ENCODE results near the gene CFAP53.

Gene CFAP53

DNA sequence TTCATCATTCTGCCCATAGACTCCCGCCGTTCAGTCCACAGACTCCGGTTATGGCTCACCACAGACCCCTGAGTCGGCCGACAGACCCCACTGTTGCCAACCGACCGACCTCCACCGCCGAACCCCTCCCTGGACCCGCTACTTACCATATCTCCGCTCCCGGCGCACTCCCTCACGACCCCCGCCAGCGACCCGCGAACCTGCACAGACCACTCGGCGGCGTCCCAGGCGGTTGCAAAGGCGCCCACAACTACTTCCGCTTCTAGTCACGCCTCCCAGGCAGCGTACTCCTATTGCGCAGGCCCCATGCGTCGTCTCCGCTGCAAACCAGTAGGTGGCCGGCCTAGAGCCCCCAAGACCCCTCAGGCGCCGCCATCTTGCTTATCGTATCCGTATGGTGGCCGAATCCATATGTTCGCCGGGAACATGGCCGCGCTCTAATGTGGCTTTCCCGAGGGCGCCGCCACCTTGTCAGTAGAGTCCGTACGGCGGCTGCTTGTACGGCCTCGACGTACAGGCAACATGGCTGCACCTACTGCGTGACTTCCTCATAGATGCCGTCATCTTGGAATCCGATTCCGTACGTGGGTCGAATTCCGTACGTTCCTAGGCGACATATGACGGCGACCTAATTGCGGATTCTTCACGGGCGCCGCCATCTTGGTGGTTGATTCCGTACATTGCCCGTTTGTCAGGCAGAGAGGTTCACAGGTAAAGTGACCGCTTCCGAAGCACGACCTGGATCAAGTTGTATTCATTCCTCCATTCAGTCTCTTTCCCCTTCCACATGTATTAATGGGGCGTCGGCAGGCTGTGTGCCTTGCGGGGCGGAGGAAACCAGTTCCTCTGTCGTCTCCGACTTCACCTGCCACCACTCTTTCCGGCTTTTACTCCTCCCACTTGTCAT, 21.4 kb upstream of the CFAP53 start, which contains the start of gene CXXC1:
CXXC1 (minus strand) TSS at position 252 of the 907 bp plus-strand sequence; CDS start at position 149, 103 bp downstream.
- Histone ChIP-seq H3K9ac (ENCODE audit: low read depth in 1 of 2, low read length in 2 of 2) (peak within 1 kb of the TSS; percentile 92 to 93), H3K4me1 (ENCODE audit: control insufficient read depth in 1 of 2, insufficient read depth in 2 of 2, low read length in 2 of 2) (peaks cover 10% of the 10 kb centered on the region in 2 donors), H3K36me3 (ENCODE audit: control insufficient read depth in 1 of 2, insufficient read depth in 2 of 2, low read length in 2 of 2) (peaks cover 13 to 33% of the 10 kb centered on the region in 2 donors), H3K27ac (ENCODE audit: low read depth, low read length) (peak within 1 kb of the TSS; percentile 41), H3K9me3 (ENCODE audit: control insufficient read depth in 1 of 2, low read length in 2 of 2) (no peaks in the 10 kb centered on the region), H3K4me3 (ENCODE audit: low read depth in 1 of 2, low read length in 2 of 2) (peak within 1 kb of the TSS; percentile 87 to 97), H3K27me3 (ENCODE audit: control insufficient read depth in 1 of 2, insufficient read depth in 2 of 2, low read length in 2 of 2) (no peaks in the 10 kb centered on the region)

DNA sequence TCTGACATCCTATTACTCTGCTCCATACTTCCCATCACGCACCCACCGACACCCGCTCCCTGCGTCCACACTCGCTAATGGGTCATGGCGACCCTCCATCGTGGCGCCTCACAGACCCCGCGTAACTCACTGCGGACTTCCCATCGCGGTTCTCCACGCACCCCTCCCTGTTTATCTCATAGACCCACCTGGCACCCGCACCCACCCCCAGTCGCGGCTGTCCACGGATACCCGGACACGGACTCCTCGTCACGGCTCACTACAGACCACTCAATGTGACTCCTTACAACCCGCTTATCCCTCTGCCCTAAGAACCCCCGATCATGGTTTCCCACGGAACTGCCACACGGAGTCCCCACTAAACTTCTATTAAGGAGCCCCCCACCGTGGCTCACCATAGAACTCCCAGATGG, 20.7 kb upstream of the CFAP53 start:
- peaks cover 13 to 14% of the 10 kb centered on the region in 2 donors for H3K4me1 ChIP-seq (ENCODE audit: control insufficient read depth in 1 of 2, insufficient read depth in 2 of 2, low read length in 2 of 2)
- no peak overlapping the region for H3K27ac ChIP-seq (ENCODE audit: low read depth, low read length)

DNA sequence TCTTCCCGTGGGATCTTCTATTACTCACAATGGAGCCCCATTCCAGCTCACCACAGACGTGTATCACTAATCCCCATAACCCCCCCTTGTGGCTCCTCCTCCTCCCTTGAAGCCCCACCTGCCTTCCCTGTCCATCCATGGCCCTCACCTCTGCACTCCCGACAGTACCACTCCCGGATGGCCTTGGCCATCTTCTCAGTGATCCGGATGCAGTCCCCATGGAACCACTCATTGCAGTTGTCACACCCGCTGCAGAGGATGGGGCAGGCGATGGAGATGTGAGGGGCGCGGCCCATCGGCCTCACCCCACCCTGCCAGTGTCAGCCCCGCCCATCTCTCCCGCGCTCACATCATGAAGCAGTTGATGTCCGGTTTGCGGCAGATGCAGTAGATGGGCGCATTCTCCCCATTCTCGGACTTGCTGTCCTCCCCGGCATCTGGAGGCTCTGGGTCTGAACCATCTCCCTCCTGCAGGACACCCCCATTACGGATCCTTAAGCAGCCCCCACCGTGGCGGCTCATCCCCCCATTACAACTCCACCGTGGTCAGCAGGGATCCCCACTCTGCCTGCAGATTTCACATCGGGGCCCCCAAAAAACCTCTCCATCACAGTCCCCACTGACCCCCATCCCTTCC, 20.2 kb upstream of the CFAP53 start:
- Histone ChIP-seq H3K9ac (ENCODE audit: low read depth in 1 of 2, low read length in 2 of 2) (peak overlapping the region; percentile 92 to 93), H3K27ac (ENCODE audit: low read depth, low read length) (no peak overlapping the region), H3K36me3 (ENCODE audit: control insufficient read depth in 1 of 2, insufficient read depth in 2 of 2, low read length in 2 of 2) (peaks cover 13 to 37% of the 10 kb centered on the region in 2 donors), H3K4me3 (ENCODE audit: low read depth in 1 of 2, low read length in 2 of 2) (peak overlapping the region; percentile 87 to 97), H3K4me1 (ENCODE audit: control insufficient read depth in 1 of 2, insufficient read depth in 2 of 2, low read length in 2 of 2) (peaks cover 16 to 17% of the 10 kb centered on the region in 2 donors), H3K9me3 (ENCODE audit: control insufficient read depth in 1 of 2, low read length in 2 of 2) (no peaks in the 10 kb centered on the region), H3K27me3 (ENCODE audit: control insufficient read depth in 1 of 2, insufficient read depth in 2 of 2, low read length in 2 of 2) (no peaks in the 10 kb centered on the region)

More for the DNA sequence above, 20.7 kb upstream of the CFAP53 start:
- peak overlapping the region; percentile 87 to 97 for H3K4me3 ChIP-seq (ENCODE audit: low read depth in 1 of 2, low read length in 2 of 2)
- H3K27me3 ChIP-seq (ENCODE audit: control insufficient read depth in 1 of 2, insufficient read depth in 2 of 2, low read length in 2 of 2) = no peaks in the 10 kb centered on the region
- peaks cover 13 to 37% of the 10 kb centered on the region in 2 donors for H3K36me3 ChIP-seq (ENCODE audit: control insufficient read depth in 1 of 2, insufficient read depth in 2 of 2, low read length in 2 of 2)
- H3K9me3 ChIP-seq (ENCODE audit: control insufficient read depth in 1 of 2, low read length in 2 of 2) = no peaks in the 10 kb centered on the region
- H3K9ac ChIP-seq (ENCODE audit: low read depth in 1 of 2, low read length in 2 of 2) = peak overlapping the region; percentile 92 to 93

DNA sequence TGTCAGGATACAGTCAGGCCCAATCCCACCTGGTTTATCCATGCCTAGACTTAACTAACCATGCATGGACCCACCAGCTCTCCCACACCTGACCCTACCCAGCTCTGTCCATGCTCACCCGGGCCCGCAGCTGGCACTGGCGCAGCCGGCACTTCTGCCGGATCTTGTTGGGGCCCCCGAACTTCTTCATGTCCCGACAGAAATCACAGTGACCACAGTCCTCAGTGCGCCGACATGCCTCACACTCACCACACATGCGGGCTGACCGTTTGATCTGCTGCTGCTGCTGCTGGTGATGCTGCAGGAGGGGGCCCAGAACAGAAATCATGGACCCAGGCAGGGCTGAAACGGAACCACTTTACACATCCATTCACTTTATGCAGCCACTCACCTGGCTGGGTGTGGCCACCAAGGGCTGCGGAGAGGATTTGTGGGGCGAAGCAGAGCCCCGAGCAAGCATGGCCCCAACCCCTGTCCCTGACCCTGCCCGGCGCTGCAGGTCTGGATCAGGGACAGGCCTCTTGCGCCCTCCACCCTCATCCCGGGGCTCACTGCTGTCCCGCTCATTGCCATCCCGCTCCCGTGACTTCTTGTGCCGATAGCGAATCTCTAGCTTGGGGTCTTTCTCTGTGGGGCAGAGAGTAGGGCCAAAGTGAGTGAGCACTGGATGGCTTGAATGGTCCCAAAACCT, 19.5 kb upstream of the CFAP53 start:
- Histone ChIP-seq H3K4me1 (ENCODE audit: control insufficient read depth in 1 of 2, insufficient read depth in 2 of 2, low read length in 2 of 2) (peaks cover 17 to 18% of the 10 kb centered on the region in 2 donors), H3K9me3 (ENCODE audit: control insufficient read depth in 1 of 2, low read length in 2 of 2) (no peaks in the 10 kb centered on the region), H3K4me3 (ENCODE audit: low read depth in 1 of 2, low read length in 2 of 2) (no peak overlapping the region), H3K36me3 (ENCODE audit: control insufficient read depth in 1 of 2, insufficient read depth in 2 of 2, low read length in 2 of 2) (peaks cover 13 to 37% of the 10 kb centered on the region in 2 donors), H3K9ac (ENCODE audit: low read depth in 1 of 2, low read length in 2 of 2) (peak overlapping the region in 1 of 2 donors; percentile 93), H3K27ac (ENCODE audit: low read depth, low read length) (no peak overlapping the region), H3K27me3 (ENCODE audit: control insufficient read depth in 1 of 2, insufficient read depth in 2 of 2, low read length in 2 of 2) (no peaks in the 10 kb centered on the region)

DNA sequence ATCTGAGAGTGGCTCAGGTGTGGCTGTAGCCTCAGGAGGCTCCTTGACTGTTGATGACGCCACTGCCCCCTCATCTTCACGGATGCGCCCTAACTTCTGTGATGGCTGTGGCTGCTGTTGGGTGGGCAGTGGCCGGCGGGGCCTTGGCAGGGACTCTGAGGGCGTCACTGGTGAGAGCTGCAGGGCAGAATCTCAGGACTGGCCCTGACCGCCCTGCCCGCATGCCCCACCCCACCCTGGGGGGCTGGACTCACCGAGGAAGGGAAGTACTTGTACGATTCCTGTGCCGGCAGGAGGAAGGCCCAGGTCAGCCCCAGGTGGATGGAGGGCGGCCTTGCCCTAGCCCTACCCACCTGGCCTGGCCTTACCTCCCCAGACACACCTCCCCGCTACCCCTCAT, 18.8 kb upstream of the CFAP53 start:
- Histone ChIP-seq H3K4me1 (ENCODE audit: control insufficient read depth in 1 of 2, insufficient read depth in 2 of 2, low read length in 2 of 2) (peaks cover 24 to 25% of the 10 kb centered on the region in 2 donors), H3K27me3 (ENCODE audit: control insufficient read depth in 1 of 2, insufficient read depth in 2 of 2, low read length in 2 of 2) (no peaks in the 10 kb centered on the region), H3K36me3 (ENCODE audit: control insufficient read depth in 1 of 2, insufficient read depth in 2 of 2, low read length in 2 of 2) (peaks cover 13 to 37% of the 10 kb centered on the region in 2 donors), H3K4me3 (ENCODE audit: low read depth in 1 of 2, low read length in 2 of 2) (no peak overlapping the region), H3K27ac (ENCODE audit: low read depth, low read length) (no peak overlapping the region), H3K9me3 (ENCODE audit: control insufficient read depth in 1 of 2, low read length in 2 of 2) (no peaks in the 10 kb centered on the region), H3K9ac (ENCODE audit: low read depth in 1 of 2, low read length in 2 of 2) (no peak overlapping the region)

DNA sequence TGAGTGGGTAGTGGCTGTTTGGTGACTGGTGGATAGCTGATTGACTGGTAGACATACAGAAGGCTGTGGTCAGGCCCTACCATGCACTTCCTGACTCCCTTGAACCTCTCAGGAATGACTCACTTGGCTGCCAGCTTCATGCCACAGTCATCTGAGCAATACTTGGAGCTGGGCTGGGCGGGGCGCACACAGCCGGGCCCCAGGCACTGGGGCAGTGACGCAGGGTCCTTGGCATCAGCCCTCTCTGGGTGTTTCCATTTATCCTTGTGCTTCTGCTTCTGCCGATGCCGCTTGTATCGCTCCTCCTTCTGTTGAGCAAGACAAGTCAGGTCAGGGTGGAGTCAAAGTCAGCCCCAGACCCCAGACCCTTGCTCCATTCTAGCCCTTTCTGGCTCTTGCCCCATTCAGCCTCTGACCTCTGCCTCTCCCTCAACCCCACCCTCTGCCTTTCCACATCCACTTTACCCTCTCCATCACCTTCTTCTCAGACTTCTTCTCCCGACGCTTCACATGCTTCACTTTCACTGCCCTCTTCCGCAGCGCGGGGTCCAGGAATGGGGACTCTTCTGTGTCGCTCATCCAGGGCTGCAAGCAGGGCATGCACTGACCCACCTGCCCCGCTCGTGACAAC, 18.1 kb upstream of the CFAP53 start:
- no peak overlapping the region for H3K9ac ChIP-seq (ENCODE audit: low read depth in 1 of 2, low read length in 2 of 2)
- peaks cover 29 to 31% of the 10 kb centered on the region in 2 donors for H3K4me1 ChIP-seq (ENCODE audit: control insufficient read depth in 1 of 2, insufficient read depth in 2 of 2, low read length in 2 of 2)
- no peak overlapping the region for H3K4me3 ChIP-seq (ENCODE audit: low read depth in 1 of 2, low read length in 2 of 2)
- no peak overlapping the region for H3K27ac ChIP-seq (ENCODE audit: low read depth, low read length)
- no peaks in the 10 kb centered on the region for H3K9me3 ChIP-seq (ENCODE audit: control insufficient read depth in 1 of 2, low read length in 2 of 2)
- H3K36me3 ChIP-seq (ENCODE audit: control insufficient read depth in 1 of 2, insufficient read depth in 2 of 2, low read length in 2 of 2) = peaks cover 13 to 42% of the 10 kb centered on the region in 2 donors
- no peaks in the 10 kb centered on the region for H3K27me3 ChIP-seq (ENCODE audit: control insufficient read depth in 1 of 2, insufficient read depth in 2 of 2, low read length in 2 of 2)

DNA sequence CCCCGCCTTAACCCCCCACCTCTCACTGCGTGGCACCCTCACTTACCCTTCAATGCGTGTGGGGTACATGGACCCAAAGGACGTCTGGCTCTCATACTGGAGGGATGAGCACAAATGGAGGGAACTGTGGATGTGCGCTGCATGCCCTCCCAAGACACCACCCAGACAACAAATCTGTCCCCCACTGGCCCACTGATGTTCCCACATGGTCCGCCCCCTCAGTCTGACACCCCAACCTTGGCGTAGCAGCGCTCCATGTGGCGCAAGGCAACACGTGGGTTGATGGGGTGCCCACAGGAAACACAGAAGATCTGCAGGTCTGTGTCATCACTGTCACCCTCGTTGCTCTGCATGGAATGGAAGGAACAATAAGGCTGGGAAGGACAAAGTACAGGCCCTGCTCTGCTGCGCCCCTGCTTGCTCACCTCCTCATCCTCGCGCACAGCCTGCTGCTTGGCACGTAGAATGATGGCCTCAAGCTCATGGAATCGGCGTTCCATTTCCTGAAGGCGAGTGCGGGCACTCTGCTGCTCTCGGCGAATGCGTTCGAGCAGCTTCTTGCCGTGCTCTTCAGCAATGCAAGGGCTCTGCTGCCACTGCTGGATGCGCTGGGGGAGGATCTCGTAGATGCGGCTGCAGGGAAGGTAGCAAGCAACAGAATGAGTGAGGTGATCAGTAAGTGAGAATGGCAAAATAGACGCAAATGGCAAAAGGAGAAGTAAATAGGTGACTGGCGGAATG, 17.3 kb upstream of the CFAP53 start:
- peaks cover 13 to 48% of the 10 kb centered on the region in 2 donors for H3K36me3 ChIP-seq (ENCODE audit: control insufficient read depth in 1 of 2, insufficient read depth in 2 of 2, low read length in 2 of 2)
- H3K27me3 ChIP-seq (ENCODE audit: control insufficient read depth in 1 of 2, insufficient read depth in 2 of 2, low read length in 2 of 2) = no peaks in the 10 kb centered on the region
- H3K27ac ChIP-seq (ENCODE audit: low read depth, low read length) = no peak overlapping the region
- no peak overlapping the region for H3K9ac ChIP-seq (ENCODE audit: low read depth in 1 of 2, low read length in 2 of 2)
- peaks cover 29 to 36% of the 10 kb centered on the region in 2 donors for H3K4me1 ChIP-seq (ENCODE audit: control insufficient read depth in 1 of 2, insufficient read depth in 2 of 2, low read length in 2 of 2)
- no peak overlapping the region for H3K4me3 ChIP-seq (ENCODE audit: low read depth in 1 of 2, low read length in 2 of 2)
- H3K9me3 ChIP-seq (ENCODE audit: control insufficient read depth in 1 of 2, low read length in 2 of 2) = no peaks in the 10 kb centered on the region

DNA sequence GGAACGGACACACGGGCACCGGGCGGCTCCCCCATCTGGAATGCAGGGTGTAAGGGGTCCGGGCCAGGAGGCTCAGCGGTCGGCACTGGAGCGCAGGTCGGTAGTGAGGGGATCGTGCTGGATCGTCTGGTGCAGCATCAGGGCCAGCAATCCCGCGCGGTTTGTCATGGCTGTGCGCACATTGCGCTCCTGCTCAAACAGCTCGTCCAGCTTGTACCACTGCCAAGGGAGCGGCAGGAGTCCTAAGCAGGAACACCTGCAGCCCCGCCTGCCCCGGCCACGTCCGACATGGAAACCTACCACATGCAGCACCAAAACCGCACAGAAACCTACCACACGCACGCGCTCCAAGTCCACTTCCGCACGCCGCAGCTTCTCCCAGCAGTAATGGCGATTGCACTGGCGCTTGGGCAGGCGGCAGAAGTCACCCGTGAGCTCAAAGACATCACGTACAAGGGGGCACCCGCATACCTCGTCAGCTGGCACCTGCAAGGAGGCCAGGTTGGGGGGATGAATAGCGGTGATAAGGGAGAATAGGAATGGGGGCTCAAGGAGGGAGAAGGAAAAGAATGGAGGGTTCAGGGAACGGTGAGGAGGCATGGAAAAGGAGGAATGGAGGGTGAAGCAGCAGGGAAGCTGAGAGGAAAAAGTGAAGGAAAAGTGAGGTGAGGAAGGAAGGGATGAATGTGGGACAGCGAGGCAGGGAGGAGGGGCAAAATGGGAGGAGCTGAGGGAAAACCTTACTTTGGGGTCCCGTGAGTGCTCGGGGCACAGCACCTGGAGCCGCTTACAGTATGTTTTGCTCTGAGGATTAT, 16.4 kb upstream of the CFAP53 start:
- Histone ChIP-seq H3K27ac (ENCODE audit: low read depth, low read length) (no peak overlapping the region), H3K4me1 (ENCODE audit: control insufficient read depth in 1 of 2, insufficient read depth in 2 of 2, low read length in 2 of 2) (peaks cover 29 to 36% of the 10 kb centered on the region in 2 donors), H3K9ac (ENCODE audit: low read depth in 1 of 2, low read length in 2 of 2) (no peak overlapping the region), H3K36me3 (ENCODE audit: control insufficient read depth in 1 of 2, insufficient read depth in 2 of 2, low read length in 2 of 2) (peaks cover 13 to 51% of the 10 kb centered on the region in 2 donors), H3K4me3 (ENCODE audit: low read depth in 1 of 2, low read length in 2 of 2) (peak overlapping the region in 1 of 2 donors; percentile 100), H3K27me3 (ENCODE audit: control insufficient read depth in 1 of 2, insufficient read depth in 2 of 2, low read length in 2 of 2) (no peaks in the 10 kb centered on the region), H3K9me3 (ENCODE audit: control insufficient read depth in 1 of 2, low read length in 2 of 2) (no peaks in the 10 kb centered on the region)

All from duodenal mucosa (tissue), 2 donors.